HG03439 (cell line): Measurements from ENCODE around the gene CLCN2.

Experiments used
- ATAC-seq: cut with Tn5 transposase; IDR thresholded peaks from one replicate; pipeline ENCODE4 v1.9.1; 2021; ENCODE audit warnings: mild to moderate bottlenecking, moderate library complexity; ENCODE audit not compliant: unreplicated experiment

The CLCN2 gene

DNA sequence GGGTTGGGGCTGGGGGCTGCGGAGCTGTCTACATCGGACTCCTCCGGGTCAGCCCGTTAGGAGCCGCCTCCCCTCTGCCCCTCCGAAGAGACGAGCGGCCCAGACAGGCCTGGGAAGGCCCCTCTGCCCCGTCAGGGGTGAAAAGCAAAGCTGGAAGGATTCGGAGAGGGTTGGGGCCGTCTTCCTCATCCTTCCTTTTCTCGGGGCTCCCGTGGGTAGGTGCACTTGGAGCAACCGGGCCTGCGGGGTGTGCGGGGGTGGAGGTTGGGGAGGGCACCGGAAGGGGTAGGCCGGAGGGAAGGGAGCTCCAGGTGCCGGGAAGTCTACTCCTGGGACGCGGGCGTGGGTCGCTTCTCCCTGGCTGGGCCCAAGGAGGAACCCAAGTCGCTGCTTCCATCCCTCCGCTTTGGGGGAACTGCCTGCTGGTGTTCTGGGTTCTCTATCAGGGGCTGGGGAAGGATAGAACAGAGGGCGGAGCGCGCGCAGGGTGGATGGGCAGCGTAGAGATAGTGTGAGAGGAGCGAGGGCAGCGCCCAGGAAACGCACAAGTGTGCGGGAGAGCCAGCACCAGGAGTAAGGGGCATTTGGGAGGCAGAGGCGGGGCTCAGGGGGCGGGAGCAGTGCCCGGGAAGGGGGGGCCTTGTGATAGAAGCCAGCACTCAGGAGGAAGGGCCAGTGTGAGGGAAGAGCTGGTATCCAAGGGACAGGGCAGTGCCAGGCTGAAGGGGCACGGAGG lies 695 bp upstream of the CLCN2 start:
- ATAC-seq = no peak

DNA sequence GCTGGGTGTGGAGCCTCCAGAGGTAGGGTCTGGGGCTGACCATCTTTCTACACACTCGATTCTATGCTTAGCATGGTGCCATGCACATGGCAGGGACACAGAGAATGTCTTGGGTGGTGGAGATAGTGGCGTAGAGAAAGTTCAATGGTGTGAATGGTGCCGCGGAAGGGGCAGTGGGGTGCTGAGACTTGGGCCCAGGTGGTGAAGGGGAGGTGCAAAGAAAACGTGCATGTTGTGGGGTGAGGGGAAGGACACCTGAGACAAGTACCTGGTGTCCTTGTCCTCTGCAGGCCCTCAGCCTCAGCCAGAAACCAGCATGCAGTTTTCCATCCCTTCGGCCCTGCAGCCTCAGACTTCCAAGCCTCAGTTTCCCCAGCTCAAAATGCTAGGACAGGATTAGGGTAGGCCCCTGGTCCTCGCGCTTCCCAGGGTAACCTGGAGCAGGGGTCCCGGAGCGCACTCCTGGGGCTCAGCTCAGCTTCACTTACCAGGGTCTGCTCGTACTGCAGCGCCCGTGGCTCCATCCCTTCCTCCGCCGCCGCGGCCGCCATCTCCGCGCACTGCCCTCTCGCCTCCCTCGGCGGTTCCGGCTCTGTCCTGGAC lies 375 bp downstream of the CLCN2 start:
- ATAC-seq = no peak

GRCh38 chr3:184360070-184360928 lies 1.1 kb downstream of the CLCN2 start:
- no peak for ATAC-seq

DNA sequence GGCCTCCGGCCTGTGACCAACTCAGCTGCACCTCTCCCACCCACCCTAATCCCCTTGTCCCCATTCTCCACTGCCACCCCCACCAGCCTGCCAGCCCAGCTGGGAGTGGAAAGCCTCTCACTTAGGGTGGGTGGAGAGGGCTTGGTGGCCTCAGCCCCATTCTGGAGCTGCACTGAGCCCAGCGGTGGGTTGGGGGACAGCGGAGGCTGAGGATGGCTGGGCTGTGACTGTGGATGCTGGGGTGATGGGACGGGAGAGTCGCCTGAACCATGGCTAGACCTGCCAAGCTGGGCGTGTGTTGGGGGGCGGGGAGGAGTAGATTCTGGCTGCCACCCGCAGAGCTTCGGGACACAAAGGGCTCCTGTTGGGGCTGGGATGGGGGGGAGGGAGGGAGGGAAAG lies 1.8 kb downstream of the CLCN2 start:
- no peak for ATAC-seq

DNA sequence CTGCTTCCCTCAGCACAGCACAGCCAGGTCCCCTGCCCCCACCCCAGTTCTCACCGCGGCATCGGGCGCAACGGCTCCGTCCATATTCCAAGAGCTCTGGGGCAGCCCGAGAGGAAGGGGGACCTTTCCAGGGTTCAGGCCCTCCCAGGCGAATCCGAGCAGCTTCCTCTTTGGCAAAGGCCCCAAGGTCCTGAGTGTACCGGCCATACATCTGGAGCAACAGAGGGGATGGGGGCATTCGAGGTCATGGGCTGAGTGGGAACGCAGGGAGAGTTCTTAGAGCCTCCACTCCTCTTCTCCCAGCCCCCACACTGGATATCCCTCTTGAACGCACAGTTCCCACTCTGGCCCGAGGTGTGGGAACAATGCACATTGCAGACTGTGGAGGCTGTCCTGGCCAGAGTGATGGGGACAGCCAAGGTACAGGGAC lies 2.5 kb downstream of the CLCN2 start:
- no peak for ATAC-seq

DNA sequence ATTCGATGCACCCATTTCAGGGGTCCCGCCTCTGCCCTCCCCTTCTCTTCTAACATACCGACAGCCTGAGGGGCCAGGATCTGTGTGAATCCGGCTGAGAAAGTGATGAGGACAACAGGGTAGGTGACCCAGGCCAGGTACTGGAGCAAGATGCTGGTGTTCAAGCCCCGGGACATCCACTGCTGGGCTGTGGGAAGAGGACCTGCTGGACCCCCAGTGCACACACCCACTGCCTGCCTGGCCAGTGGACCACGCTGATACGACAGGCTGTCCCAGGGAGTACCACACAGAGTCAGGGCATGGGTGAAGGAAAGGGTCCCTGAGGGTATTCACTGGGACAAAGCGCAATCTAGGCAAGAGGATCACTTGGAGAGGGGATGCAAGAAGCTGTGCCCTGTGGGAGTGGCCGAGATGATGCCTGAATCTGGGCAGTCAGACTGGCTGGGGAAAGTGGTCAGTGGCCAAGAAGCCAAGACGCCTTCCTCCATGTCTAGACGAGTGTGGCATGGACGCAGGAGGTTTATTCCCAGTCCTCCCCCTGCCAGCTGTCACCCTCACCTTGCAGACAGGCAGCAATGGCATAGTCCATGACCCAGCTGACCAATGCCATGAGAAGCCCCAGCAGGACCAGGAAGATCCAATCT lies 3.2 kb downstream of the CLCN2 start:
- no peak for ATAC-seq

DNA sequence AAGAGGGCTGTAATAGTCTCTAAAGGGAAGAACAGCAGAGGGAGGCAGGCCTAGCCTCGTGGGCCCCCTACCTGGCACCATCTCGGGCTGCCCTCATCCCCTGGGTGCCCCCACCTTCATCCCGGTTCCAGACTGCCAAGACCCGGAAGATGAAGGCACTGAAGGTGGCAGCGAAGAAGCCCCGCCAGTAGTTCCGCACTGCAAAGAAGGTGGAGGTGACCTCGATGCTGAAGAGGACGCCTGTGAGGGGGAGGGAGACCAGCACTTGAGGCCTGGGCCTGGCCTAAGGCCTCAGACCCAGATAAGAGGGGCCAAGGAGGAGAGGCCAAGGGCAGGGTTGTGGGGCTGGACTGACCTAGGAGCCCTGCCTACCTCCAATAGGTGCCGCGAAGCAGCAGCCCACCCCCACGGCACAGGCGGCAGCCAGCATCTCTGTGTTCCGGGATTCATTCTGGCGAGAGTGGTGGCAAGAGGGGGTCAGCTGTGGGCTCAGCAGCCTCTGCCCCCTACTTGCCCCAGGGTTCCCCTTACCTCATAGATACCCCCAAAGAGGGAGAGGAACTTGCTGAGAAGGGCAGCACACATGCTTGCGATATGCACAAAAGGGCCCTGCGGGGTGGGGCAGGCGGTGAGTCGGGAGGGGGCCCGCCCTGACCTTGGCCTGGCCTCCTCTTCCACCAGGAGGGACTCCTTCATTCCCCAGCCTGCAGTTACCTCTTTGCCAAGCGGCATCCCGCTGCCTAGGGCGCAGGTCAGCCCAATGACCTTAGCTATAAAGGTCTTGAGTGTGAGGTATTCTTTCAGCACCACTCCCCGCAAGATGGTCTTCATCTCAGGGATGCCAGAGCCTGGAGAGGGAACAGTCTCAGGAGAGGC lies 3.9 kb downstream of the CLCN2 start:
- ATAC-seq = no peak

- no peak for ATAC-seq
These were observed 6.0 kb downstream of the CLCN2 start for GRCh38 chr3:184355261-184356040.

DNA sequence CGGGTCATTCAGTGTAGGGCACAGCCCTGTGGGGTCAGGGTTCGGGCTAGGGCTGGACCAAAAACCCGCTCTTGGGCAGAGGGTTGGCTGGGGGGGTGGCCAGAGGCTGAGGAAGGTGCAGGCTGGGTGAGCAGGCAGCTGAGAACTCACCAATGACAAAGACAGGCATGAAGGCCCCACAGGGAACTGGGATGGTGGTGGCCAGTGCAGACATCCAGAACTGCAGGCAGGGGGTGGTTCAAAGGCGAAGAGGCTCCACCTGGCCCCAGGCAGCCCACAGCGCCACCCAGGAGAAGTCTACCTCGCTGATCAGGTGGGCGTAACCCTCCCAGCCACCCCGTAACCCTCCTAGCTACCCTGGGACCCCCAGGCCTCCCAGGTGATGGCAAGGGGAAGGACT lies 6.7 kb downstream of the CLCN2 start:
- ATAC-seq = no peak

DNA sequence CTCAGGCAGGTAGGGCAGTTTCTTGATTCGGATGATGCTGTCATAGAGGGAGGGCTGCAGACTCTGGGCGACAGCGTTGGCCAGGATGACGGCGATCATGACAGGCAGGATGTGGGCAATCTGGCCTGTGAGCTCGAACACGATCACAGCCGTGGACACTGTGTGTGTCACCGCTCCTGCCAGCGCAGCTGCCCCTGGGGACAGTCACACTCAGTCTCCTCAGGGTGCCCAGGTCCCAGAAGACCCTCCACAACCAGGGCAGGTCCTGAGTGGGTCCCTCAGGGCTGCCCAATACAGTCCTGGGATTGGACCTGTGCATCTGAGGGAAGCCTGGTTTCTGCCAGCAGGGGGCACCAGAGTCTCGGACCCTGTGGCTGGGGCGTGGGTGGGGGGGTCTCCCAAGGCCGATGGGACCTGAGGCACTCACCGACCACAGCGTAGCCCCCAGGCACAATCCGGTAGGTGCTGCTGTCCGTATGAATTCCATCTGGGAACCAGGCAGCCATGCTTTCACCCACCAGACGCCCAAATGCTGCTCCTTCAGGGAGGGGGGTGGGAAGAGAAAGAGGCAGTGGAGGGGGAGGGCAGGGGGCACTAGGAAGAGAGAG lies 7.2 kb downstream of the CLCN2 start:
- ATAC-seq = no peak

GRCh38 chr3:184353546-184353941 lies 7.9 kb downstream of the CLCN2 start:
- ATAC-seq = no peak

- no peak for ATAC-seq
These were observed 8.4 kb downstream of the CLCN2 start for GRCh38 chr3:184352897-184353545.

DNA sequence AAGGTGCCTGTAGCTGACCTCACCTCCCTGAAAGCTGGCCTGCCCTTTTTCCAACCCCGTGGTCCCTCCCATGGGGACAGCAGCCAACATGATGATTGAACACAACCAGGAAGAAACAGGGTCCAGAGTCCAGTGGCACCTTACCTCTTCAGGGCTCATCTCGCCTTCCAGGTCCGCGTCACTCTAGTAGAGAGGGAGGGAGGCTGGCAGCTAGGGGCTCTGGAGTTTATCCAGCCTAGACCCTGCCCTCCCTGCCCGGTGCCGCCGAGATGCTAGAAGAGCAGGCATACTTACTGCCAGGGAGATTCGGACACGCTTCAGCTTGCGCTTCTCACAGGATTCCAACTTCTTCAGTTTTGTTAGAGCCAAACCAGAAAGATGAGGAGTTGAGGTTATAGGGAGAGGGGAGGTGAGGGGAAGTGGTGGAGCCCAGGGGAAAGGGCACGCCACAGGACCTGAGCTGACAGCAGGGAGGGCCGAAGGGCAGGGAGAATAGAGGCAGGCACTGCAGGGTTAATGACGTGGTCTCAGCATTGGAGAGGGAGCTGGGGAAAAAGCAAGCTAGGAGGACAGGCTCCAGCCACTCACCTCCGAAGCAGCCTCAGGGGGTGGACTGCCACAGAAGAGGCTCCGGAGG lies 9.1 kb downstream of the CLCN2 start:
- no peak for ATAC-seq

DNA sequence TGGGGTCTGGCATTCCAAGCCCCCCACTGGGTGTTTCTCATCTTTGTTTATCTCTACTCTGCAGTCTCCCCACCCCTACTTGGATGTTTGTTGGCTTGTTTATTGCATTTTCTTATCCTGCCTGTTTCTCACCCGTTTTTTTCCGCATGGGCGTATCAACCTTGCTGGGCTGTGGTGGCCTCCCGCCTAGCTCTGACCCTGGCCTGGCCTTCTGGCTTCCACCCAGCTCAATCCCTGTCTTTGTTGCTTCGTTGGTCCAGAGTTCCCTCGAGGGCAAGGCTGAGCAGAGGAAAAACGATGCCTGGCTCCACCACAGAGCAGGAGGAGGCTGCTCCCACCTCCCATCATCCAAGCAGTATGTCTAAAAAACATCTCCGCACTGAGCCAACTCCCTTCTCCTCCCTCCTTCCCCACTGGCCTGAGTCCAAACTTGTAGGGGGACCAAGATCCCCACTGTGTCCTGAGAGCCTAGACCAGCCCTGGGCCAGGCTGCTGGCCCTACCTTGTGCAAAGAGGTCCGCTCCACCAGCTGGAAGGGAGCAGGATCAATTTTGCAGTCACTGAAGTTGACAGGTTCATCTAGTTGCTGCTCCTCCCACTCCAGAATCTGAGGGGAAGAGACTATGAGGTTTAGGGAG lies 9.8 kb downstream of the CLCN2 start:
- no peak for ATAC-seq

DNA sequence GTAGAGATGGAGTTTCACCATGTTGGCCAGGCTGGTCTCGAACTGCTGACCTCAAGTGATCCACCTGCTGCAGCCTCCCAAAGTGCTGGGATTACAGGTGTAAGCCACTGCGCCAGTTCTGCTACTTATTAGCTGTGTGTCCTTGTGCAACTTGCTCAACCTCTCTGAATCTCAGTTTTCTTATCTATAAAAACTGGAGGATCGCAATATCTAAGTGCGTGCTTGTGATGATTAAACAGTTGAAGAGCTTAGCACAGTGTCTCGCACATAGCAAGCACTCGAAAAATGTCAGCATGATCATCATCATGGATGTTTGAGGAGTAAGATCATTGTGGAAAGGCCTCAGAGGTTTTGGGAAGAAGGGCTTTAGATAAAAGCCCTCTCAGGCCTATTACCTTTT lies 10.8 kb downstream of the CLCN2 start:
- no peak for ATAC-seq

DNA sequence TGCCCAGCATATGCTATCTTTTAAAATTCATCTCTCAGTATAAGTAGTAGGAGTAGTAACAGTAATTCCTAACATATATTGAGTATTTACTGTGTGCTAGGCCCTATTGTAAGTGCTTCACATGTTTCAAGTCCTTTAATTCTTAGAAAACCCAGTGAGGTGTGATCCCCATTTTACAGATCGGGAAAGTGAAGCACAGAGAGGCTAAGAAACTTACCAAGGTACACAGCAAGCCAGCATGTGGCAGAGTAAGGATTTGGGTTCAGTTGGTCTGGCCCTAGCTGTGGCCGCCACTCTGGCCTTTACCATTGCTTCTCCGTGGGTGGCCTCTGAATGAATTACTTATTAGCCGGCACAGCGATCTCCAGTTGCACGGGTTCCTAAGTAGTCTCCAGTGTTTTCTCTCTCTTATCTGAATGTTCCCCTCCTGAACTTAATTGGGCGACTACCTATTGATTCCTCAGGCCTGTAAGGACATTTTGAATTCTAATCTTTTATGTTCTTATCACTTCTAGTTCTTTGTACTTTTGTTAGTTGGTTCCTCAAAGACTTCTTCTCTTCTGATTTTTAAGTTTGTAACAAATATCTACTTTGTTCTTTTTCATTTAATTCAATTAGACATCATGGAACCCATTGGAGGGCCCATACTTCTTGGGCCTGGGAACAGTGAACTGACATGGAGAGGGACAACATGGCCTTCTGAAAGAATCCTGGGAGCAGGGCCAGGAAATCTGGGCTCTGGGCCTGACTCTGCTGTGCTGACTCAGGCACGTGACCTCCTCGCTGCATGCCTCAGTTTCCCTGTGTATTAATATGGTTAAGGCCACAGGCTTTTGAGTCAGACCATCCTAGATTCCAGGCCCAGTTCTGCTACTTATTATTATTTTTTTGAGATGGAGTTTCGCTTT lies 11.6 kb downstream of the CLCN2 start:
- ATAC-seq = no peak

DNA sequence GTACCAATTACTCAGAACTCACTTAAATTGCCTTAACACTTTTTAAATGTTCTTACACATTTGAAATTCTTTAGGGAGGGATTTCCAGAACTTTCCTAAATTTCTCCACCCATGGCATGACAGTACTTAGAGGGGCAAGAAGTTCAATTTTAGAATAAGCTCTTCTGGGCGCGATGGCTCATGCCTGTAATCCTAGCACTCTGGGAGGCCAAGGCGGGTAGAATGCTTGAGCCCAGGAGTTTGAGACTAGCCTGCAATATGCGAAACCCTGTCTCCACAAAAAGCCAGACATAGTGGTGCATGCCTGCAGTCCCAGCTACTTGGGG lies 13.4 kb downstream of the CLCN2 start:
- ATAC-seq = no peak
